ENCODE measurements around the gene NFYA. TPM values are rescaled to one million over a fixed set of nuclear protein-coding genes. Genes with fewer than 3 reads are reported as not detected.
A peak's percentile ranks its signal among the peaks of the same experiment; 100 is the strongest.

The NFYA gene
- total RNA-seq, 1 experiment from 2014 or later = 31.9 TPM

DNA sequence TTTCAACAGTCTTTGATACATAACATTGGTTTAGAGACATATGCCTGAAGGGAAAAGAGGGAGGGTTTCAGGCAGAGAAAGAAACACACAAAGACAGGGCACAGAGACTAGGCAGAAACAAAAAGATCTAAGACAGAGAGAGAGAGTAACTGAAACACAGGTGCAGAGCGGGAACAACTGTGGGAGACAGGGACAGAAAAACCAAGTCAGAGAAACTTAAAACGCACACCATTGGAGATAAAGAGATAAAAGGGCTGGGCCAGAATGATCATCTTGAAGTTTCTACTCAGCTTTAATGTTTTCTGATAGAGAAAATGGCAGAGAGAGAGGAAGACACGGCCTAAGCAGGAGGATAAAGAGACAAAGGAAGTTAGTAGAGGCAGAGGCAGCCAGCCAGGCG lies 45.5 kb upstream of the NFYA start:
- TF ChIP-seq EZH2 (IDR thresholded peaks at IDR 0.05; ENCODE audit: low read depth) (no peak), CTCF (conservative IDR thresholded peaks at IDR 0.05) (no peak)
- no peak overlapping the region for H3K4me3 ChIP-seq
- no peaks in the 10 kb centered on the region for H4K20me1 ChIP-seq (ENCODE audit: insufficient read depth)
- ChIA-PET CTCF (interaction anchor here (0.6 to 1.9 kb wide), 4 partner anchors 9 to 37 kb away, joined by 3 to 9 read pairs (median 4); partner anchors contain the start of gene UNC5CL), POLR2A (ENCODE audit: unreplicated experiment) (interaction anchor here (0.5 kb wide), 1 partner anchor 132 kb away, joined by 5 read pairs; no protein-coding TSS in a partner anchor)
- H3K9me2 ChIP-seq (ENCODE audit: insufficient read depth) = no peaks in the 10 kb centered on the region
- H2AFZ ChIP-seq = no peak overlapping the region
- no peak for DNase-seq
- H3K36me3 ChIP-seq (ENCODE audit: low read depth) = no peaks in the 10 kb centered on the region
- H3K4me2 ChIP-seq = no peak overlapping the region
- H3K27ac ChIP-seq = no peak overlapping the region
- H3K9me3 ChIP-seq (ENCODE audit: insufficient read depth, low read depth) = no peaks in the 10 kb centered on the region
- BruUV-seq (replicated peaks) = no TSS peak
- H3K27me3 ChIP-seq (ENCODE audit: insufficient read depth, low read depth) = no peaks in the 10 kb centered on the region; the same call in 1 of the 2 replicates
- H3F3A ChIP-seq (ENCODE audit: insufficient read depth, low read depth) = no peaks in the 10 kb centered on the region
- H3K79me2 ChIP-seq (ENCODE audit: low read depth) = no peaks in the 10 kb centered on the region
- intact Hi-C loops (cut with micrococcal nuclease; ENCODE audit: unreplicated experiment) = loop anchor here (1.0 to 5.0 kb wide), 2 partner anchors 40 to 132 kb away; no protein-coding TSS in a partner anchor
- 0 out of 2 replicates have a peak, but pooled peaks cover 4% of the 10 kb centered on the region for H3K4me1 ChIP-seq (replicated peaks; ENCODE audit: insufficient read depth)

- Histone ChIP-seq H3K27ac (no peak overlapping the region), H4K20me1 (ENCODE audit: insufficient read depth) (no peaks in the 10 kb centered on the region), H3K9me3 (ENCODE audit: insufficient read depth, low read depth) (no peaks in the 10 kb centered on the region), H3K36me3 (ENCODE audit: low read depth) (no peaks in the 10 kb centered on the region), H3K4me1 (replicated peaks; ENCODE audit: insufficient read depth) (no peaks in the 10 kb centered on the region), H3K4me2 (peak overlapping the region; percentile 79), H3K4me3 (peak overlapping the region; percentile 47; the same call in 1 of the 2 replicates), H3K79me2 (ENCODE audit: low read depth) (no peaks in the 10 kb centered on the region), H3F3A (ENCODE audit: insufficient read depth, low read depth) (no peaks in the 10 kb centered on the region), H2AFZ (peak overlapping the region; percentile 71; the same call in 1 of the 2 replicates), H3K9me2 (ENCODE audit: insufficient read depth) (no peaks in the 10 kb centered on the region), H3K27me3 (ENCODE audit: insufficient read depth, low read depth) (no peaks in the 10 kb centered on the region; the same call in 1 of the 2 replicates)
- CTCF ChIA-PET = interaction anchor here (0.6 to 1.9 kb wide), 7 partner anchors 8 to 700 kb away, joined by 3 to 12 read pairs (median 4); partner anchors contain the start of gene UNC5CL
- intact Hi-C loops (cut with micrococcal nuclease; ENCODE audit: unreplicated experiment) = loop anchor here (1.0 to 5.0 kb wide), 4 partner anchors 8 to 700 kb away; no protein-coding TSS in a partner anchor
- POLR2A ChIA-PET (ENCODE audit: unreplicated experiment) = no interaction called here
- no TSS peak for BruUV-seq (replicated peaks)
- peak in 1 of 2 experiments; percentile 84 for DNase-seq
- peak; percentile 97 for TF ChIP-seq CTCF (conservative IDR thresholded peaks at IDR 0.05)
- TF ChIP-seq EZH2 (IDR thresholded peaks at IDR 0.05; ENCODE audit: low read depth) = no peak
These were observed 44.8 kb upstream of the NFYA start for GRCh38 chr6:41027799-41028560.

DNA sequence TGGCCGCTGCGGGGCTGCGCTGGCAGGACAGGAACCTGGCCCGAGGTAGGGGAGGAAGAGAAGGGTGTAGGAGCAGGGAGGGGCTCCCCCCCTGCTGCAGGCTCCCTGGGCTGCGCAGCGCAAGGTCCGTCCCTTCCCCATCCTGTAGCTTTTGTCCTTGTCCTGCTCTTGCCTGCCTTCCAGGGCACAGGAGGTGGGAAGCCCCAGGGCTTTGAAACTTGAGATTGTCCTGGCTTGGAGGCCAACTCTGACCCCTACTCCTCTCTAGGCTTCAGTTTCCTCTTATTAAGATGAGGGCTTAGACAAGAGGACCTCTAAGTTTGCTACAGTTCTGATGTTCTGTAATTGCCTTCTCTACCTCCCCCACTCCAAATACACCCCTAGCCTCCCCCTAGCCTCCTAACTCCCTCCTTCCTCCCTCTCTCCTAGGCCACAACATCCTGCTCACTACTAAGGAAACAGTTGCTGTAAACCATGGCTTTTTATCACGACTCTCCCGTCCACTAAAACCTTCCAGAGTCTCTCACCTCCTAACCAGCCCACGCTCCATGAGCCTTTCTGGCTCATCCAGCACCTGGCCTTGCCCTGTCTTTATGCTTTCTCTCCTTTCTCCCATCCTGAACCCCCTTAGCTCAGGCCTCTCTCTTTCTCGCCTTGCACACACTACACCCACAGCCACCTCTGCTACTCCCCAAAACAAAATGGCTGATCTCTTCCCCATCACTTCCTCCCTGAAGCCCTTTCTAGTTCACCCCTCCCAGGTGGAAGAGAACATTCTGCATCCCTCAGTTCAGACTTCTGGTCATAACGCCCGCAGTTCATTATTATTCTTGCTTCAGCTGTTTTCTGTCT lies 44.0 kb upstream of the NFYA start:
- H3K36me3 ChIP-seq (ENCODE audit: low read depth) = no peaks in the 10 kb centered on the region
- H3K9me3 ChIP-seq (ENCODE audit: insufficient read depth, low read depth) = no peaks in the 10 kb centered on the region
- no peaks in the 10 kb centered on the region for H4K20me1 ChIP-seq (ENCODE audit: insufficient read depth)
- H3K9me2 ChIP-seq (ENCODE audit: insufficient read depth) = no peaks in the 10 kb centered on the region
- ChIA-PET POLR2A (ENCODE audit: unreplicated experiment) (no interaction called here), CTCF (interaction anchor here (0.9 to 1.9 kb wide), 6 partner anchors 8 to 700 kb away, joined by 3 to 9 read pairs (median 3); partner anchors contain the start of gene UNC5CL)
- H3K4me2 ChIP-seq = peak overlapping the region; percentile 79
- H3F3A ChIP-seq (ENCODE audit: insufficient read depth, low read depth) = no peaks in the 10 kb centered on the region
- H3K4me1 ChIP-seq (replicated peaks; ENCODE audit: insufficient read depth) = no peaks in the 10 kb centered on the region
- H3K4me3 ChIP-seq = peak overlapping the region; percentile 47; the same call in 1 of the 2 replicates
- peak overlapping the region; percentile 71; the same call in 1 of the 2 replicates for H2AFZ ChIP-seq
- TF ChIP-seq CTCF (conservative IDR thresholded peaks at IDR 0.05) (no peak), EZH2 (IDR thresholded peaks at IDR 0.05; ENCODE audit: low read depth) (no peak)
- H3K79me2 ChIP-seq (ENCODE audit: low read depth) = no peaks in the 10 kb centered on the region
- intact Hi-C loops (cut with micrococcal nuclease; ENCODE audit: unreplicated experiment) = loop anchor here (1.0 to 5.0 kb wide), 3 partner anchors 8 to 700 kb away; no protein-coding TSS in a partner anchor
- no peak for DNase-seq
- BruUV-seq (replicated peaks) = no TSS peak
- no peak overlapping the region for H3K27ac ChIP-seq
- no peaks in the 10 kb centered on the region; the same call in 1 of the 2 replicates for H3K27me3 ChIP-seq (ENCODE audit: insufficient read depth, low read depth)
